NCI-H345 (cell line): ENCODE results near the gene SOCS7.

Experiments
- DNase-seq: peaks from one replicate; lab custom pipeline; 2025; lab: John Stamatoyannopoulos, UW

The SOCS7 gene

DNA sequence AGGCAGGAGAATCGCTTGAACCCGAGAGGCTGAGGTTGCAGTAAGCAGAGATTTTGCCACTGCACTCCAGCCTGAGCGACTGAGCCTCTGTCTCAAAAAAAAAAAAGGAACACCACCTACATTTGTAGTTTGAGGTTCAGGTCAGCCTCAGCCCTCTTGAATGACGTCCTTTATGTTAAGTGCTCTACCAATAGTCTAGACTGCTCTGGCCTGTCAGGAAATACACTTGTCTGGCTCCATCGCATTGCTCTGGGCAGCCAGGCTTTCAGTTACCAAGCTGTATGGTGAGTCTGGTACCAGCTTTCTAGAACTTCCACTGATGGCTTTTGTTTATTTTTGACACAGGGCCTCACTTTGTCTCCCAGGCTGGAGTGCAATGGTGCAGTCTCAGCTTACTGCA lies 11.4 kb downstream of the SOCS7 start:
- no peak for DNase-seq

DNA sequence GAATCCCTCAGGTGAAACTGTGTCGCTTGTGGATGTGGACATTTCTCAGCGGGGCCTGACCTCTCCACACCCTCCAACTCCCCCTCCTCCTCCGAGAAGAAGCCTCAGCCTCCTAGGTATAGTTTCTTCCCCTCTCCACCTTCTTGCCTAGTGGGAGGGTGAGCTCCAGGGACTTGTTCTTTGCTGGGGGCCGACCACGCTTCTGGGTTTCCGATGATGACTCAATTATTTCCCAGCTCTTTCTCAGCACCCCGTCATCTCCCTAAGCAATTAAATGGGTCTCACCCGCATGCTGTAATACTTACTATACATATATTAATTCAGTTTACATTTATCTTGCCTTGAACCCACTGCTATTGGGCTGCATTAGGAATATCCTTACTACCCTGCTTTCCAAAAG lies 13.1 kb downstream of the SOCS7 start:
- DNase-seq = no peak

DNA sequence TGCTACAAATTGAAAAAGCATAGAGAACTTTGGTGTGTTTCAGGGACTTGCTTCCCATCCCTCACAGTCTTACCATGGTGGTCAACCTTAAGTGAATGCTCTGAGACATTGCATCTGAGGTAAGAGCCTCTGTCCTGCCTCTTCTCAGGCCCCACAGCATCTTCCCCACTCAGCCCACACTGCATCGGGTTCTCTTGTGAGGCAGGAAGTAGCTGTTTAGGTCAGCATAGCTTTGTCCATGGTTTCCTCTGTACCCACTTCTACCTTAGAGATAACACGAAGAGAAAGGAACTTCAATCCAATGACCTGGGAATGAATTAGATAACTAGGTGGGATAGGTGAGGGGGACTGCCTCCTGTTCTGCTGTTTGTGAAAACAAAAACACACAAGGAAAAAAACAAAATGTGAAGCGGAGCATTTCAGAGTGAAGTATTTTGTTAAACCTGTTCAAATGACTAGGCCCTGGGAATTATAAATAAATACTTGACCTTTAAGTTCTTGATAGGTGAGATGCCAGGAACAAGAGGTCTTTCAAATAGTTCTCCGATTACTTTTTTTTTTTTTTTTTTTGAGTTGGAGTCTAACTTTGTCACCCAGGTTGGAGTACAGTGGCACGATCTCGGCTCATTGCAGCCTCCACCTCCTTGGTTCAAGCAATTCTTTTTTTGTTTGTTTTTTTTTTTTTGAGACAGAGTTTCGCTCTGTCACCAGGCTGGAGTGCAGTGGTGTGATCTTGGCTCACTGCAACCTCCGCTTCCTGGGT lies 17.7 kb downstream of the SOCS7 start:
- no peak for DNase-seq

DNA sequence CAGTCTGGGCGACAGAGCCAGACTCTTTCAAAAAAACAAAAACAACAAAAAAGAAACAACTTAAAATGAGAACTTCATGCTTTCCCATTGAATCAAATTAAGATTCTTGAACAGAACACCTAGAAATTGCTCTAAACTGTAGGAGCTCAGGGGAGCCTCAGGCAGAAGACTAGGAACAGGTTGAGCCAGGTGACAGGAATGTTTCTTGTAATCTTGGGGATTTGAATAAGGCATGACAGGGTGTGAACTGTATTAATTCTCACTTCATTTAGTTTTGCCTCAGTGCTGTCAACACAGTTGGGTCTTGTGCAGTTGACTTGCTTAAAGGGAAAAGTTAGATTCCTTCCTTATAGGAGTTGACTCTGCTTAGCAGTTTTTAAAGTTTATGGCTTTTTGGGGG lies 27.8 kb downstream of the SOCS7 start:
- no peak for DNase-seq

DNA sequence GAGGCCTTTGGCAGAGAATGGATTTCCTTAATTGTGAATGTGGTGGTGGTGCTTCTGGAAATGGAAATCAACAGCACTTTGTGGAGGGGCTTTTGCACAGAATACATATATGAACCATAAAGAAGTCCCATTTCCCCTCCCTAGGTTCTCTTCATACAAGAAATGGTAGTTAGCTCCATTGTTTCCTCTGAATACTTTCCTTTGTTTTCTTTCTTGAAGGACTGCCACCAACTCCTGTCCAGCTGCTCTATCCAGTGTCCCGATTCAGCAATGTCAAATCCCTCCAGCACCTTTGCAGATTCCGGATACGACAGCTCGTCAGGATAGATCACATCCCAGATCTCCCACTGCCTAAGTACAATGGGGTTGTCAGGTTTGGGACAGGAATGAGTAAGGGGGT lies 43.4 kb downstream of the SOCS7 start:
- DNase-seq = no peak

DNA sequence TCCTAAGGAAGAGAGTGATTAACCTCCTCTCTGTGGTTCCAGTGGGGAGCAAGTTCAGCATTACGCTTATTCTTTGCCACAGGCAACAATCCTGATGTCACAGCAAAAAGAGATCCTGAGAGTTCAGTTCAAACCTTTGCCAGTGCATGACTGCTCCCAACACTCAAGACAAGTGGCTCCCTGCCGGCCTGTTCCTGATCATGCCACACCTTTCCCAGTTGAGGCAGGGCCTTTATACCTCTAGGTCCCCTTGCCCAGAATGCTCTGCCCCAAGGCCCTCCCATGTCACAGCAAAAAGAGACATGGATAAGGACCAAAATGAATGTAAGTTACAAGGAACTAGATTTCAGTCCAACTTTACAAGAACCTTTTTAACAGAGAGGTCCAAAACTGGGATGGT lies 45.6 kb downstream of the SOCS7 start:
- no peak for DNase-seq

DNA sequence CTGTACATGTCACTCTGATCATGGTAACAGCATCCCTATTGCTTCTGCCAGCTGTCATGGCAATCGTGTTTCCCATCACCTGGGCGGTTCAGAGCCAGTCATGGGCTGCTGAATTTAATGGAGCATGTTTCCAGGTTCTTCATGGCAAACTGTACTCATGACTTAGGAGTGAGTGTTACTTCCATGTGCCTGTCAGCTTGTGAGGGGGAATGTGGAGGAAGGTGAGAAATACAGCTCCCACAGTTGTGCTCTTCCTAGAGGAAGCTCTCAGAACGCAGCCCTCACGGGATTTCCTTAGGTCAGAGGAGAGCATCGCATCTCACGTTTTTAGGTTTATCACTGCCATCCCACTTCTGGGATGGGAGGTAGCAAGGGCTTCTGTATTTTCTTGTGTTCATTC lies 48.6 kb downstream of the SOCS7 start:
- no peak for DNase-seq

DNA sequence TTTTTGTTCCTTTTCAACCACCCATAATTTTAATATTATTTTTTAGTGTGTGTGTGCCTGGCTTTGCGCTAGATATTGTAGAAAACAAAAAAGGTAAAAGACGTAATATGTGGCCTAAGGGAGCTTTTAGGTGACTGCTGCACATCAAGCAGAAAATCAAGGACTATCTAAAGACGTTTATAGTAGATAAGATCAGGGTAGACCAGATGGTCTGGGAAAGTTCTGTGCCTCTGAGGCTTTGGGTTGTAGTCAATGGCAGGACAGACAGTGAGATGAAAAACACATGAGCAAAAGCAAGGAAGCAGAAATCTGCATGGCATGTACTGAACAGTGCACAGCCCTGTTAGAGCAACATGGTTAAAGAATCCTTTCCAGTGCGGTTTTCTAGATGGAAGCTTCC lies 49.8 kb downstream of the SOCS7 start:
- DNase-seq = no peak

DNA sequence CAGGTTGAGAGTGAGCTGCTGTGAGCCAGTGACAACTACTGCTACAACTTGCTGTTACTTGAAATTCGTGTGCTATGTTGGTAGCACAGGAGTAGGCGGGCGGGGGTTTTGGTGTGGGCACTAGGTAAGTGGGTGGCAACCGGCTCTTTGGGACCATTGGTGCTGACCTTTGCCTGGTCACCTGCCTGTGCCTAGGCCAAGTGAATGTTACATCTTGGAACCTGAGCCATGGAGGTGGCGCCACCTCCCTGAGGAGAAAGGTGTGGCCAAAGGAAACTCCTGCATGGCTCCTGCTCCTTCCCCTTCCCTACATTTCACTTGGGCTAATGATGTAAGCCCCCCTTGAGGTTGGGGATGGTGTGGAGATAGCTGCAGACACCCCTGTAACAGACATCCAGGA lies 51.3 kb downstream of the SOCS7 start:
- DNase-seq = no peak

DNA sequence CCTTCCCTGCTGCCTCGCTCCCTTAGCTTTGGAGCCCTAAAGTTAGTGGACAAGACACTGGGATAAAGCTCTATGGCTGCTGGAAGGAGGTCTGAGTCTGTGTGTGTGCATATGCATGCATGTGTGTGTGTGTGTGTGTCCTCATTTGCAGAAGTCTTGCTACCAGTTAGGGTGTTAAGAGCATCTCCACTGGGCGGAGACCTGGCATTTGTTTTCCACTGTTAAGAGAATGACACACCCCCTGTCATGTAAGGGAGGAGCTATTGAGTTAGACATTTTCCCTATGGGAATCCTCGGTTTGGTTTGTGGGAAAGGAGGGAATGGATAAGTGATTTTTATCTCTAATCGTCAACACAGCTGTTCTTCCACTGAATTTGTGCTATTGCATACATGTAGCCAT lies 51.8 kb downstream of the SOCS7 start:
- no peak for DNase-seq

DNA sequence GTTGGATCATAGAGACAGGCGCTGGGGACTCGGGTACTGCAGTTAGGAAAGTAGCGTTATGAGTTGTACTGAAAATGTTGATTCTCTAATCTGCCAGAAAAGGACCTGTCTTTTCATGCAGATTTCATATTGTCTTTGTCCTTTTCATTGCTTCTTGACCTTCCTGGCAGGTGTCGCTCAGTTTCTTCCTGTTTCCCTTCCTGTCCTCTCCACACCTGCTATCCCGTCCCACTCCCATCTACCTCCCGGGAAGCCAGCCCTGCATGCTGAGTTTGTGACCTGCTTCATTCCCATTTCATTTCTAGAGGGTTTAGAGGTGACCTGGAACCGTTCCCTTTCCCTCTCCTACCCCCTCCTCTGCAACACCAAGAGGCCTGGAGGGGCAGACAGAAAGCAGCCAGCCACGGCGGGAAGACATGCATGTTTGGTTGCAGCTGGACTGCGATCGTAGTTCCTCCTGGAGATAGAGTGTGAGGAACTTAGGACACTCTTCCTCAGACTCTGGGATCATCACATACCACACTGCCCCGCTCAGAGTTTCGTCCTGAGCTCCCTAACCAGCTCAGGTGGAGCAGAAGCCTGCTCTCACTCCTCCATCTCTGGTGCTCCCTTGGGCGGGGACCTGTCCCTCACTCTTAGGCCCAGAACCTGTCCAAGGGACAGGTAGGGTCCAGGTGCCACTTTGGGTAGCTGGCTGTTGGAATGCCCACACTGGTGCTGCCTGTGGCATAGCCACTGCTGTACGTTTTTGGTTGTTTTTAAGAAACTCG lies 52.7 kb downstream of the SOCS7 start:
- DNase-seq = no peak

DNA sequence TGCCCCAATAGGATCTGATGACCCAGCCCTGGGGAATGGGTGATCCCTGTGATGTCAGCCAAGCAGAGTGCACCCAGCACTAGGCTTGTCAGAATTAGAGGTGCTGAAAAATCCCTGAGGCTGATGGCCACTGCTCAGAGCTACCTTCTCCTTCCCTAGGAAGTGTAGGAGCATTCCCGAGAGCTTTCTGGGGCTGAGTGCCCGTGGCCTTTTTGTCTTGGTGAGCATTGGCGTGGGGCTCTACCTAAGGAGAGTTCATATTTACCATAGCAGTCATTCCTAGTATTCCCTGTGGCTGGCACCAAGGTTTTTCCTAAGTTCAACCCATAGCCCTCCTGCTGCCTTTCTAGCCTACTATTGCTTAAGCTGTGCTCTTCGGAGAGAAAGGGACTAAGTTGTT lies 54.0 kb downstream of the SOCS7 start:
- no peak for DNase-seq

DNA sequence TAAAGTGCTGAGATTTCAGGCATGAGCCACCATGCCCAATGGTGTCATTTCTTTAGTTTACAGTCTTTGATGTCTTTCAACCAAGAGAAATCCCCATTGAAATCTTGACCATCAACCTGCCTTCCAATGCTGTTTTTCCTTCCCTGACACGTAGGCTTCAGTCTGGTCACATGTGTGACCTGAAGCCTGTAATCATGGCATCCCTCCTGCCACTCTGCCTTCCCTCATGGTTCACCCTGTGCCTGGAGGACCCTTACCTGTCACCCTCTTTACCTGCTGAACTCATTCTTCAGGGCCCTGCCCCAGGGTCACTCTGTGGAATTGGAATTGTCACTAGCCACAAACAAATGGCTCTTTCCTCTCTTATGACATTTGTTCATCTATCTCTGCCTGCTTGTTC lies 58.6 kb downstream of the SOCS7 start:
- DNase-seq = no peak

DNA sequence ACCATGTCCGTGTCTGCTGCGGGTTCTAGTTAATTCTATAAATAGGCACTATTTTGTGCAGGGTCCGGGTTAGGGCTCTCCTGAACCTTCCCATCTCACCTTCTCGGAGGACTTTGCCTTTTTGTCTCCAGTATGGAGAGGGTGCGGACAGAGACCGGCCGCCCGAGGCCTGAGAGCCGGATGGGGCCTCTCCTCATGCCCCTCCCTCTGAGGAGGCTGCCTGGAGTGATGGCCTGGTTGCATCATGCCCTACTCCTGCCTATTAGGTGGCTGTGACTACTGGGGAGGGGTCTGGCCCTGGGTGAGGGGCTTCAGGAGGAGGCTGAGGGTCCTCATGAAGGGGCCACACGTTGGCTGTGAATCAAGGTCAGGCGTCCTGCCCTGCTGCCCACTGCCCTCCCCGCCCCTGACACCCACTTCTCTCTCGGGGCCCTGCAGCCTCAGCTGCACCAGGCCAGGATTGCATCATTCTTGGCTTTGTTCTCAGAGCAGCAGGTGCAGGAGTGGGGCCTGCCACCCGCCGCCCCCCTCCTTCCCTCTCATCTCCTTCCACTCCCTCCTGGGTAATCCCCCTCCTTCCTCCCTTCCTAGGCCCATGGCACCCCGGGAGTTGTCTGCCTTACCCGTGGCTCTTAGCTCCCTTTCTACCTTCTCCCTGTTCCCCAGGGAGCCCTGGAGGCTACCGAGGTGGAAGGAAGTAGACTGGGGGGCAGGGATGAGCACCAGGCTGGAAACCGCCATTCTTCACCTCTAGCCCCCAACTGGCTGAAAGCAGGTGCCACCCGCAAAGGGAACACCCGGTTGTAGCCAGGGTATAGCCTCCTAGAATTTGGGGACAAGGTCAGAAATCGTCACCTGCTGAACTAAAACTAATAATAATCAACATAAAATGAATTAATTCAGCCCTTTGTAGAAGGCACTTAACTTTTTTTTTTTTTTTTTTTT lies 63.9 kb downstream of the SOCS7 start:
- DNase-seq = peak; percentile 94

DNA sequence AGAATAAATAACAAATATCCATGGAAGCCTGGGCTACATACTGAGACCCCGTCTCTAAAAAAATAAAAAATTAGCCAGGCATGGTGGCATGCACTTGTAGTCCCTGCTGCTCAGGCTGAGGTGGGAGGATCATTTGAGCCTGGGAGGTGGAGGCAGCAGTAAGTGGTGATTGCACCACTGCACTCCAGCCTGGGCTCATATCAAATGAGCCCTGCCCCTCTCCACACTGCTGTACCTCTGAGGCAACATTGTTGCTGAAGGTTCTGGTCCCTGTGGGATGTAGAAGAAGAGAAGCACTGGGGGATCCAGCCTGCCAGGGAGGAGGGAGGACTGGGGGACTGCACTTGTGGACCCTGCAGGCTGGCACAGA lies 65.2 kb downstream of the SOCS7 start:
- peak; percentile 43 for DNase-seq

DNA sequence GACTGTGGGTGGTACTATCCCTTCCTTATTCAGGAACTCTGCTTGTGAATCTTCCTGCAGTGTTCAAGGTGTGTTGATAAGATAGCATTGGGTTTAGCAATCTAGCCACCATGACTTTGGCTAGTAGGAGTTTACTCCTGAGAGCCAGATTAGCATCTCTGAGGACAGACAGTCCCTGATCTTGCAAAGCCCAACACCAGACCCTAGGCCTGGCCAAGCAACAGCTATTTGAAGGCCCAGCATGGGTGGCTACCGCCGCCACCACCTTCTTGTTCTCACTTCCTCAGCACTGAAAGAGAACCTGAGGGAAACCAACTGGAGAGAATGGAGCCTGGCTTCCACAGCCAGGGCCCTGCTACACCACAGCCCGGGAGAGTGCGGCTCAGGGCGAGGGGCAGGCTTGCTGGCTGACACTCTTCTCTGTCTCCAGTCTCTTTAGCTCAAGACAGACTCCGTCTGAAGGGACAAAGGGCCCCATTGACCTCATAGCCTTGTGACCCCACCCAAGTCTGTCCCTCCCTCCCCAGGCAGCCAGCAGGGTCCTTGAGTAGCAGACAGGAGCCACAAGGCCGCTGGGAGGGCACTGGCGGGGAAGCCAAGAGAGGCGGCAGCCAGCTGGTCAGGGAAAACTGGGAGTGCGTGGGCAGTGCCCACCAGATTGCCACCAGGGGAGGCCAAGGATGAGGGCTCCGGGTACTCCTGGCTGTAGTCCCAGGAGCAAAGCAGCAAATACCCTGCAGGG lies 65.7 kb downstream of the SOCS7 start:
- DNase-seq = no peak

DNA sequence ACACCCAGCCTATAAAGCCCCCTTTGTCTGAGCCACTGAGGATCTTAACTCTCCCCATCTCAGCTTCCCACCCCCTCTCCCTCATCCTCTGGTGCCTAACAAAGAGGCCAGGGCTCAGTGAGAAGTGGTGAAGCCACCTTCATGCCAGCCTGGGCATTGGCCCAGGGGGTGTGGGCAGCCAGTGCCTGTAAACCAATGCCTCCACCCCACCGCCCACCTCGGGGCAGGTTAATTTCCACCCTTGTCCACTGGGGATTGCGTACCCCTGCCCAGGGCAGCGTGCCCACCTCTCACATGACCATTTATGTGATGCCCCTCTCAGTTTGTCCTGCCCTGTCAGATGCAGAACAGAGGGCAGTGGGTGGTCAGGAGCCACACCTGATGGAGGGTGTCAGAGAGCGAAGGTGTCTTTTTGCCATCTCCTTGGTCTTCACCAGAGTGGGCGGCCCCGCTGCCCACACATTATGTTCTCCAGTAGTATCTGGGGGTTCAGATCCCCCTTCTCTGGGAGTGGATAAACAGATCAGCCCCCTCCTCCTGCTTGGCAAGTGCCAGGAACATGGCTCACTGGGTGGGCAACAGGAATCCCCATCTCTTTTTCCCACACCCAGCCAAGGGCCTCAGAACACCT lies 66.5 kb downstream of the SOCS7 start:
- DNase-seq = no peak

DNA sequence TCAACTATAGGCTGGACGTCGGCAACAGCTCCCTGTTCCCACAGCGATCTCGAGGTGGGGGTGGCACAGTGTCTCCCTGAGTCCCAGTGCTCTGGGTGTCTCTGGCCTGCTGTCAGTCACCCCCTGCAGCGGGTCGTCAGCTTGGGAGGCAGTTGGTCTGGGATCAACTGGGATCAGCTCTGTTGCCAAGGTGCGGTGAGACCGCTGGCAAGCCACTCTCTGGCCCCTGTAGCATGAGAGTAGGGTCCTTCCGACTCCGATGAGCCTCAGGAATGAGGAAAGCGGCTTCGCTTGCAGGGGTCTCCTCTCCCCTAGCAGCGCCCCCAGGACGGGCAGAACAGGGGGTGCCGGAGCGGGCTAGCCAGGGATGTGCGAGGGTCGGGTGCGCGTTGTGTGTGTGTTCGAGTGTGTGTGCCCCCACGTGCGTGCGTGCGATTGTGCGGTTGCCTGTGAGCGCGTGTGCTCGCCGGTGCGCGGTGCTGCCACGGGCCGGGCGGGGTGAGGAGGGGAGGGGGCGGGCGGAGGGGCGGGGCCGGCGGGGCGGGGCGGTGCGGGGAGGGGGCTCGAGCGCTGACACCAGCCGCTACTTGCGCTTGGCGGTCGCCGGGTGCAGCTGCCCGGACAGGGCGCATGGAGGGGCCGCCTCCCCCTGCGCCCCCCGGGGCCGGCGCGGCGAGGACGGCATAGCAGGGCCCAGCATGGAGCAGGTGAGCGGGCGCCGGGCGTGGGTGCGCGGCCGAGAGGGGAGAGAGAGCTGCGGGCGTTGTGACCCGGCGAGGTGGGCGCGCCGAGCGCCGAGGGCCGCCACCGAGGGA lies 67.3 kb downstream of the SOCS7 start:
- no peak for DNase-seq

DNA sequence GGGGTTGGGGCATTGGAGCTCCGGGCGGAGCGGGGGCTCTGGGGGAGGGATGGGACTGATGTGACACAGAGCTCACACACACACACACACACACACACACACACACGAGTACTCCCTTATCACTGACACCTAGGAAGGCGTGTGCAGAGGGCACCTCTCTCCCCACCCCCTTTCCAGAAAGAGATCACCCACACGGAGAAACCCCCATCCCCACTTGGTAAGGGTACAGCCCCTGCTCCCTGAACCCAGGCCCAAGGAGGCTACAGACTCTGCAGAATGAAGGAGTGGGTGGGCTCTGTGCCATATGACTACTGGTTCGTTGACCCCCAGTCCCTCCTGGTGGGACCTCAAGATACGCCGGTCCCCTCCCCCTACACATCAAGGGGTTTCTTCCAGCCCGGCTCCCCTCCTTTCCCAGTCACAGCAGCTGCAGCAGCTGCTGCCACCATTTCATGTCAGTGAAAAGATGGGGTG lies 67.9 kb downstream of the SOCS7 start:
- no peak for DNase-seq

DNA sequence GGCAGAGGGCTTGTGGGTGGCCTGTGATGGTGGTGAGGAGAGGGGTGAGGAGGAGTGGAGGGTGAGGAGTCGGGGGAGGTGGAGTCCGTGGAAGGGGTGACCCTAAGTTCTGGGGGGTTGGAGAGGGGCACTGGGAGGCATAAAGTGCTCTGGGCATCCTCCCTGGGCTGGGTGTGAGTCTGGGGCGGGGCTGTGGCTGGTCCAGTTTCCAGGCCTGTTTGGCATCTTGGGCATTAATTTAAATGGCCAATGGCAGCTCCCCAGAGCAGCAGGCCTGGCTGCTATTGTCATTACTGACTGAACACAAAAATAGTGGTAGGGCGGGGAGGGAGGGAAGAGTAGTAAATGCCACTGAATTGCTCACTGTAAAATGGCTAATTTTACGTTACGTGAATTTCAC lies 68.9 kb downstream of the SOCS7 start:
- no peak for DNase-seq
